A549 (cell line): Measurements from ENCODE around the gene RBL2.

Experiments used
- CEBPB ChIP-seq, 2 experiments: fragments of >200 bp in 1 of 2; sonication (Bioruptor Twin) in 1 of 2; formaldehyde crosslinking in 1 of 2; IDR thresholded peaks; 2 replicates each; pipeline ENCODE4 v1.6.1; 2012 to 2016
- EP300 ChIP-seq, 2 experiments: fragments of >200 bp; sonication (Bioruptor Twin); formaldehyde crosslinking; IDR thresholded peaks; 2 replicates in 1 of 2; 3 replicates in 1 of 2; pipeline ENCODE4 v1.6.1; 2016 to 2017
- JUN ChIP-seq, 2 experiments: fragments of >200 bp; sonication (Bioruptor Twin); formaldehyde crosslinking; IDR thresholded peaks; 2 replicates in 1 of 2; 3 replicates in 1 of 2; pipeline ENCODE4 v1.6.1; 2016 to 2017
- KDM1A ChIP-seq: fragments of 200-600 bp; sonication (generic); IDR thresholded peaks from 2 replicates; pipeline ENCODE4 v1.6.1; 2016; ENCODE audit warnings: low read depth, mild to moderate bottlenecking
- MYC ChIP-seq: IDR thresholded peaks from 2 replicates; pipeline ENCODE4 v1.6.1; 2012; ENCODE audit warnings: mild to moderate bottlenecking, inconsistent platforms, low read length, improper control_type of control experiment, borderline replicate concordance
- PHF8 ChIP-seq: fragments of 200-600 bp; sonication (generic); IDR thresholded peaks from 2 replicates; pipeline ENCODE4 v1.6.1; 2016; ENCODE audit warnings: low read depth, mild to moderate bottlenecking, antibody characterized with exemption, moderate library complexity, borderline replicate concordance
- POLR2A ChIP-seq: IDR thresholded peaks from 2 replicates; pipeline ENCODE4 v1.6.1; 2012; ENCODE audit warnings: mild to moderate bottlenecking, low read length
- RFX5 ChIP-seq: fragments of 450-650 bp; IDR thresholded peaks from 2 replicates; pipeline ENCODE4 v1.7.1; 2014; ENCODE audit warnings: antibody characterized with exemption, mild to moderate bottlenecking, moderate library complexity
- ZFP36 ChIP-seq: fragments of 450-650 bp; IDR thresholded peaks from 2 replicates; pipeline ENCODE4 v1.6.1; 2014; ENCODE audit warnings: borderline replicate concordance; ENCODE audit not compliant: partially characterized antibody
- TF ChIP-seq, protein P1 (sequence below): fragments of >200 bp; sonication (Bioruptor Twin); formaldehyde crosslinking; IDR thresholded peaks from 3 replicates; pipeline ENCODE4 v1.5.1; 2016
- TF ChIP-seq, protein P2 (sequence below): fragments of 250-450 bp; sonication (Bioruptor Pico); IDR thresholded peaks from 2 replicates; pipeline ENCODE4 v1.5.0; 2021; ENCODE audit warnings: mild to moderate bottlenecking, moderate library complexity, borderline replicate concordance
- TF ChIP-seq, protein P3 (sequence below): IDR thresholded peaks from 2 replicates; pipeline ENCODE4 v1.6.1; 2012

DNA sequence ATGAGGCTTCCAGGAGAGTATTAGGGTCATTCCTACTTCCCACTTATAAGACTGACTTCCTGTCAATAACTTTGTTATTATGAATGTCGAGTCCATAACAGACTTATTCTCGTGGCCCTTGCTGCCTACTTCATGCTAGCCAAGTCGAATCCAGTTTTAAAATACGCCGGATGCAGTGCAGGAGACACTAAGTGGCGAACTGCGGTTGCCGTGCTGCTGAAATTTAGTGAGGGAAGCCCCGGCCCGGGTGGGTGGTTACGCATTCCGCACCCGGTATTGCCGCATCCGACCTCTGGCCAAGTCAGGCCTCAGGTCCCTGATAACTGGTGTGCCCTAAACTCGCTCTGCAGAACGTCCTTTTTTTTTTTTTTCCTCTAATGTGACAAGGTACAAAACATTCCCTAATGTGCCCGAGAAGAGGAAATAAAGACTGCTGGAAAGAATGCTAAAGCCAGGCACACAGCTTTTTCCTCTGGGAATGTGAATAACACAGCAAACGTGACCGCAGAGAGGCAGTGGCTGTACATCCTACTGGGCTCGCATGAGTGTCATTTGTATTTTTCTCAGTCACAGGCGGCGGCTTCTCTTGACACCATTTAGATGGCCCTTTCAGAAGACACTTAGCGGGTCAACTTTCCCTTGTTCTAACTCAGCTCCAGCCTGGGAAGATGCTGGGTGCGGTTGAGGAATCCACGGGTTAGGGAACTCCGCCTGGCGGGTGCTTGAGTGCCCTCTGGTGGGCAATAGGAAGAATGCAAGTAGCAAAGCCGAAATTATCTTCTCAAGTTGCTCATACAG, 75.8 kb downstream of the RBL2 start:
- TF ChIP-seq, protein P1, sequence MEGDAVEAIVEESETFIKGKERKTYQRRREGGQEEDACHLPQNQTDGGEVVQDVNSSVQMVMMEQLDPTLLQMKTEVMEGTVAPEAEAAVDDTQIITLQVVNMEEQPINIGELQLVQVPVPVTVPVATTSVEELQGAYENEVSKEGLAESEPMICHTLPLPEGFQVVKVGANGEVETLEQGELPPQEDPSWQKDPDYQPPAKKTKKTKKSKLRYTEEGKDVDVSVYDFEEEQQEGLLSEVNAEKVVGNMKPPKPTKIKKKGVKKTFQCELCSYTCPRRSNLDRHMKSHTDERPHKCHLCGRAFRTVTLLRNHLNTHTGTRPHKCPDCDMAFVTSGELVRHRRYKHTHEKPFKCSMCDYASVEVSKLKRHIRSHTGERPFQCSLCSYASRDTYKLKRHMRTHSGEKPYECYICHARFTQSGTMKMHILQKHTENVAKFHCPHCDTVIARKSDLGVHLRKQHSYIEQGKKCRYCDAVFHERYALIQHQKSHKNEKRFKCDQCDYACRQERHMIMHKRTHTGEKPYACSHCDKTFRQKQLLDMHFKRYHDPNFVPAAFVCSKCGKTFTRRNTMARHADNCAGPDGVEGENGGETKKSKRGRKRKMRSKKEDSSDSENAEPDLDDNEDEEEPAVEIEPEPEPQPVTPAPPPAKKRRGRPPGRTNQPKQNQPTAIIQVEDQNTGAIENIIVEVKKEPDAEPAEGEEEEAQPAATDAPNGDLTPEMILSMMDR = peak; percentile 86
- TF ChIP-seq POLR2A (no peak), MYC (no peak), EP300 (IDR thresholded peaks at IDR 0.05) (no peak), ZFP36 (no peak), PHF8 (no peak), JUN (IDR thresholded peaks at IDR 0.05) (no peak), CEBPB (IDR thresholded peaks at IDR 0.05) (no peak), RFX5 (no peak), KDM1A (no peak)
- TF ChIP-seq, protein P2, sequence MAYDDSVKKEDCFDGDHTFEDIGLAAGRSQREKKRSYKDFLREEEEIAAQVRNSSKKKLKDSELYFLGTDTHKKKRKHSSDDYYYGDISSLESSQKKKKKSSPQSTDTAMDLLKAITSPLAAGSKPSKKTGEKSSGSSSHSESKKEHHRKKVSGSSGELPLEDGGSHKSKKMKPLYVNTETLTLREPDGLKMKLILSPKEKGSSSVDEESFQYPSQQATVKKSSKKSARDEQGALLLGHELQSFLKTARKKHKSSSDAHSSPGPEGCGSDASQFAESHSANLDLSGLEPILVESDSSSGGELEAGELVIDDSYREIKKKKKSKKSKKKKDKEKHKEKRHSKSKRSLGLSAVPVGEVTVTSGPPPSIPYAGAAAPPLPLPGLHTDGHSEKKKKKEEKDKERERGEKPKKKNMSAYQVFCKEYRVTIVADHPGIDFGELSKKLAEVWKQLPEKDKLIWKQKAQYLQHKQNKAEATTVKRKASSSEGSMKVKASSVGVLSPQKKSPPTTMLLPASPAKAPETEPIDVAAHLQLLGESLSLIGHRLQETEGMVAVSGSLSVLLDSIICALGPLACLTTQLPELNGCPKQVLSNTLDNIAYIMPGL (CRISPR knock-in tag) = no peak
- TF ChIP-seq, protein P3, sequence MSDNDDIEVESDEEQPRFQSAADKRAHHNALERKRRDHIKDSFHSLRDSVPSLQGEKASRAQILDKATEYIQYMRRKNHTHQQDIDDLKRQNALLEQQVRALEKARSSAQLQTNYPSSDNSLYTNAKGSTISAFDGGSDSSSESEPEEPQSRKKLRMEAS = no peak
